NCI-H82 (cell line): ENCODE measurements around the gene OMP.
A peak's percentile ranks its signal among the peaks of the same experiment; 100 is the strongest.

Experiments
- DNase-seq: peaks from one replicate; lab custom pipeline; 2025; lab: John Stamatoyannopoulos, UW

OMP gene

GRCh38 chr11:77069336-77069968 is 33.2 kb upstream of the OMP start:
- DNase-seq, result no peak

- no peak for DNase-seq
These were observed 32.6 kb upstream of the OMP start for GRCh38 chr11:77069969-77070582.

- no peak for DNase-seq
These were observed 31.6 kb upstream of the OMP start for GRCh38 chr11:77071077-77071476.

- DNase-seq, result no peak
These were observed 30.7 kb upstream of the OMP start for GRCh38 chr11:77071671-77072605.

- no peak for DNase-seq
These were observed 29.8 kb upstream of the OMP start for GRCh38 chr11:77072851-77073327.

- DNase-seq, result peak; percentile 70
These were observed 29.2 kb upstream of the OMP start for GRCh38 chr11:77073328-77074001.

GRCh38 chr11:77074205-77074604 is 28.4 kb upstream of the OMP start:
- DNase-seq, result no peak

GRCh38 chr11:77074626-77075221 is 27.9 kb upstream of the OMP start:
- no peak for DNase-seq

GRCh38 chr11:77075425-77075905 is 27.2 kb upstream of the OMP start:
- DNase-seq, result no peak

- DNase-seq, result no peak
These were observed 23.0 kb upstream of the OMP start for GRCh38 chr11:77079666-77080065.

GRCh38 chr11:77080643-77081210 is 21.9 kb upstream of the OMP start:
- DNase-seq, result no peak

- no peak for DNase-seq
These were observed 21.2 kb upstream of the OMP start for GRCh38 chr11:77081381-77081851.

GRCh38 chr11:77081976-77082836 is 20.4 kb upstream of the OMP start:
- no peak for DNase-seq

GRCh38 chr11:77082838-77083565 is 19.6 kb upstream of the OMP start:
- no peak for DNase-seq

GRCh38 chr11:77083566-77084245 is 18.9 kb upstream of the OMP start:
- DNase-seq, result no peak

GRCh38 chr11:77084581-77085191 is 18.0 kb upstream of the OMP start:
- DNase-seq, result no peak

- no peak for DNase-seq
These were observed 17.0 kb upstream of the OMP start for GRCh38 chr11:77085652-77086051.
